Ascending aorta (tissue), 2 donors: Measurements from ENCODE around the gene PRUNE2. TPM values are rescaled to one million over a fixed set of nuclear protein-coding genes. Genes with fewer than 3 reads are reported as not detected.

Source experiments
- DNase-seq, 2 donors: peaks; one replicate each; pipeline ENCODE4 v3.0.0-alpha.2; 2019; ENCODE audit warnings: low spot score in 2 of 2
- H3K27ac ChIP-seq, 2 donors: fragments of 200-600 bp; sonication (generic); one replicate each; pipeline ENCODE4 v1.5.1; 2016 to 2017; ENCODE audit warnings: mild to moderate bottlenecking in 1 of 2
- H3K27me3 ChIP-seq: fragments of 200-600 bp; sonication (generic); one replicate; pipeline ENCODE4 v1.5.1; 2017
- H3K36me3 ChIP-seq, 2 donors: fragments of 200-600 bp; sonication (generic); one replicate each; pipeline ENCODE4 v1.5.1; 2016
- H3K4me1 ChIP-seq, 2 donors: fragments of 200-600 bp; sonication (generic); one replicate each; pipeline ENCODE4 v1.5.1; 2016 to 2017; ENCODE audit warnings: mild to moderate bottlenecking in 1 of 2
- H3K4me3 ChIP-seq, 2 donors: fragments of 200-600 bp; sonication (generic); one replicate each; pipeline ENCODE4 v1.5.1; 2016 to 2017; ENCODE audit warnings: mild to moderate bottlenecking in 1 of 2
- H3K9me3 ChIP-seq, 2 donors: fragments of 200-600 bp; sonication (generic); one replicate each; pipeline ENCODE4 v1.5.1; 2016
- intact Hi-C: fragments of 100-400 bp; cut with DNase I; formaldehyde crosslinking; loops from one replicate; pipeline ENCODE4 v1.15.1; 2023
- total RNA-seq: library from RNA; depleted of rRNA; stranded (reverse); fragments of >200 nt; gene quantifications from one replicate; pipeline ENCODE4 v1.1.0, GENCODE V29; 2016
- TF ChIP-seq, protein P1 (sequence below), 3 experiments: fragments of 200-600 bp in 2 of 3; fragments of 450-650 bp in 1 of 3; sonication (generic) in 2 of 3; IDR thresholded peaks; one replicate each; pipeline ENCODE4 v1.5.1; 2016 to 2019; ENCODE audit warnings: antibody characterized with exemption in 3 of 3, mild to moderate bottlenecking in 1 of 3, moderate library complexity in 1 of 3

PRUNE2 gene
- total RNA-seq, 1 donor from 2014 or later: 200 TPM

DNA sequence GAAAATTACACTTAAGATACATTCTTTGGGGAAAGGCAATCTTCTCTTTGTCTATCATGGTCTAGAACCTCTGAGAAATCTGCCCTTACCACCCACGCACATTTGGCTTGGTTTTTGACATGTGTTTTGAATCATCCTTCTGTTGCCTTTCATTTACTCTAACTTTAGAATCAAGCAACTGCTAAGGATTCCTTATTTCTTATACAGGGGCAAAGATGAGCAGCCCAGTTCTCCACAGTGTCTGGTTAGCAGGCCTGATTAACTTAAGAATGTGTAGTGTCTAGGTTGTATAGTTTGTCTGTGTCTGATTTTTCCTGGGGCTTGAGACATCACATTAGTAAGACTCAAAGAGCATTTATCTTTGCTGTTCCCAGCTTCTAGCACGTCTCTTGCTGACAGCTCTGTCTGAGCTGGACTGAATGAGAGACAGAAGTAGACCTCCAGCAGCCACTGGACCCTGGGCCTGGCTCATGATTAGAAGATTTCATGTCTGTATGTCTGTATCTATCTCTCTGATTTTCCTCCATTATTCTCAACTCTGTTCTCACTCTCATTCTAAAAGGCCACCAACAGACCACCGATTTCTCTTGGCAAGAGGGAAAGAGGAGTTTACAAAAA, 173.5 kb downstream of the PRUNE2 start:
- DNase-seq: no peak
- H3K27me3 ChIP-seq: no peaks in the 10 kb centered on the region
- no peaks in the 10 kb centered on the region for H3K9me3 ChIP-seq
- H3K4me1 ChIP-seq: no peaks in the 10 kb centered on the region
- H3K27ac ChIP-seq: no peak overlapping the region
- intact Hi-C loops: no loop called here
- no peaks in the 10 kb centered on the region for H3K36me3 ChIP-seq
- TF ChIP-seq, protein P1, sequence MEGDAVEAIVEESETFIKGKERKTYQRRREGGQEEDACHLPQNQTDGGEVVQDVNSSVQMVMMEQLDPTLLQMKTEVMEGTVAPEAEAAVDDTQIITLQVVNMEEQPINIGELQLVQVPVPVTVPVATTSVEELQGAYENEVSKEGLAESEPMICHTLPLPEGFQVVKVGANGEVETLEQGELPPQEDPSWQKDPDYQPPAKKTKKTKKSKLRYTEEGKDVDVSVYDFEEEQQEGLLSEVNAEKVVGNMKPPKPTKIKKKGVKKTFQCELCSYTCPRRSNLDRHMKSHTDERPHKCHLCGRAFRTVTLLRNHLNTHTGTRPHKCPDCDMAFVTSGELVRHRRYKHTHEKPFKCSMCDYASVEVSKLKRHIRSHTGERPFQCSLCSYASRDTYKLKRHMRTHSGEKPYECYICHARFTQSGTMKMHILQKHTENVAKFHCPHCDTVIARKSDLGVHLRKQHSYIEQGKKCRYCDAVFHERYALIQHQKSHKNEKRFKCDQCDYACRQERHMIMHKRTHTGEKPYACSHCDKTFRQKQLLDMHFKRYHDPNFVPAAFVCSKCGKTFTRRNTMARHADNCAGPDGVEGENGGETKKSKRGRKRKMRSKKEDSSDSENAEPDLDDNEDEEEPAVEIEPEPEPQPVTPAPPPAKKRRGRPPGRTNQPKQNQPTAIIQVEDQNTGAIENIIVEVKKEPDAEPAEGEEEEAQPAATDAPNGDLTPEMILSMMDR (IDR thresholded peaks at IDR 0.05): no peak
- H3K4me3 ChIP-seq: no peak overlapping the region

DNA sequence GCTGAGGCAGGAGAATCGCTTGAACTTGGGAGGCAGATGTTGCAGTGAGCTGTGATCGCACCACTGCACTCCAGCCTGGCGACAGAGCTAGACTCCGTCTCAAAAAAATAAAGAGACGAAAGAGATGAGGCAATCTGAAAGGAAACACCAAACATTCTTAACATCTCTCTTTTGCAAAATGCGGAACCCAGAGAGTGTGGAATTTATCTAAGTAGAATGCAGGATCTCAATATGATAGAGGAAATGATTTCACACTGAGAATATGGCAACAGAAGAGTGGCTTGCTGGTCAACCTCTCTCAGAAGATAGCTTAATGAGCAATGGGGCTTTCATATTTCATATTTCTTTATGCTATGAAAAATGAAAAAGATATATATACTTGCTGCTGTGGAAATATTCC, 175.1 kb downstream of the PRUNE2 start:
- Histone ChIP-seq H3K36me3 (no peaks in the 10 kb centered on the region), H3K4me1 (no peaks in the 10 kb centered on the region), H3K27ac (no peak overlapping the region), H3K9me3 (no peaks in the 10 kb centered on the region), H3K4me3 (no peak overlapping the region), H3K27me3 (no peaks in the 10 kb centered on the region)
- intact Hi-C loops: no loop called here
- DNase-seq: no peak
- TF ChIP-seq, protein P1 (IDR thresholded peaks at IDR 0.05): no peak

DNA sequence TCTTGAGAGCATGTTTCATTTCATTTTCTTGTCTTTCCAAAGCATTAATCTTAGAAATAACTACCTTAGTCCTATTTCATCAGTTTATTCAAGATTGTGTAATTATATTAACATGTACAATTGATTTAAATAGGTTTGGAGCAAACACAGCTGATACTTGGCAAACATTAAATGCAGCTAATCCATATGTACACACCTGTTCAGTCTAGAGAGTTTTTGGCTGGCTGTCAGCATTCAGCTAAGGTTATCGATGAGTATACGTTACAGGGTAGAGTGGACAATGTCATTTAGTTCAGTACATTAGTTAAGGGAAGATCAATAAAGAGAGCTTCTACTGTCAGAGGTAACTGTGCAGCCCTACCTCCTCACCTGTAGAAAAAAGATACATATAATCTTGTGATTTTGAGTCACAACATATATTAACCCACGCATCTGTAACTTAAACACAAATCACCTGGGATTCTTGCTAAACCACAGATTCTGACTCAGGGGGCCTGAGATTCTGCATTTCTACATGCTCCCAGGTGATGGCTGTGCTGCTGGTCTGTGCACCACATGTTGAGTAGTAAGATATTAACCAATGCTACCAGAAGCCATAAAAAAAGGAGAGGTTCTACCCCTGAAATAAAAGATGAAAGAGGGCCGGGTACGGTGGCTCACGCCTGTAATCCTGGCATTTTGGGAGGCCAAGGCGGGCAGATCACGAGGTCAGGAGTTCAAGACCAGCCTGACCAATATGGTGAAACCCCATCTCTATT, 175.8 kb downstream of the PRUNE2 start:
- no peaks in the 10 kb centered on the region for H3K36me3 ChIP-seq
- intact Hi-C loops: no loop called here
- H3K27me3 ChIP-seq: no peaks in the 10 kb centered on the region
- DNase-seq: no peak
- no peak overlapping the region for H3K27ac ChIP-seq
- no peaks in the 10 kb centered on the region for H3K4me1 ChIP-seq
- no peak overlapping the region for H3K4me3 ChIP-seq
- TF ChIP-seq, protein P1 (IDR thresholded peaks at IDR 0.05): no peak
- no peaks in the 10 kb centered on the region for H3K9me3 ChIP-seq

DNA sequence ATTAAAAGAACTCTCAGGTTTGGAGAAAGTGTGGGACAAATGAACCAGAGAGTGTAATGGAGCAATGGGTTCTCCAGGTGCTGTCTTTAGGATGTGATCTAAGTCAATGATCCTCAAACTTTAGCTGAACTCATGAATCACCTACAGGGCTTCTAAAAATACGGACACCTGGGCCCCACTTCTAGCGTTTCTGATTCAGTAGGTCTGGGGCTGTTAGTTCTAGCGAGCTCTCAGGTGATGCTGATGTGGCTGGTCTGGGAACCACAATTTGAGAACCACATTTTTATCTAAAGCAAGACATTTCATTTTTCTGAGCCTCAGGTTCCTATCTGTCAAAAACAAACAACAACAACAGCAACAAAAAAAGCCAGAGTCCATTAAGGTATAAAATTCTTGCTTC, 176.8 kb downstream of the PRUNE2 start:
- Histone ChIP-seq H3K36me3 (no peaks in the 10 kb centered on the region), H3K27ac (no peak overlapping the region), H3K4me3 (no peak overlapping the region), H3K9me3 (no peaks in the 10 kb centered on the region), H3K4me1 (no peaks in the 10 kb centered on the region), H3K27me3 (no peaks in the 10 kb centered on the region)
- TF ChIP-seq, protein P1 (IDR thresholded peaks at IDR 0.05): no peak
- no peak for DNase-seq
- intact Hi-C loops: no loop called here

DNA sequence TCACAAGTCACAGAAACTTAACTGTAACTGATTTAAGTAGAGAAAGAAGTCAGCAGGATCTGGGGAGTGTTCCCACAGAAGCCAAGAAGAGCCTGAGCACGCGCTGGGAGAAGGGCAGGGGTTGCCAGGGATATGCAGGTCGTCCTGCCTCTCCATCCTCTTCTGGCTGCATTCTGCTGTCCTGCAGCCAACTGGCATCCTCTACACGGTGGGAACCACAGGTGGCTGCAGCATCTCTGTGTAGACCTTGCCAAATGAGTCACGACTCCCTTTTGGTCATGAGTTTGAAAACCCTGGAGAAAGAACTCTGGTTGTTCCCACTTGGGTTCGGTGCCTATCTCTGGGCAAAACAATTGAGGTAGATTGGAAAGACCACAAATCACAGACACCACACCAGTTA, 180.0 kb downstream of the PRUNE2 start:
- H3K27ac ChIP-seq: no peak overlapping the region
- no peak for DNase-seq
- intact Hi-C loops: no loop called here

More for the DNA sequence above, 180.0 kb downstream of the PRUNE2 start:
- Histone ChIP-seq H3K4me3 (no peak overlapping the region), H3K36me3 (no peaks in the 10 kb centered on the region), H3K4me1 (no peaks in the 10 kb centered on the region), H3K27me3 (no peaks in the 10 kb centered on the region), H3K9me3 (no peaks in the 10 kb centered on the region)
- TF ChIP-seq, protein P1 (IDR thresholded peaks at IDR 0.05): no peak
